Endothelial cell of umbilical vein (primary cell): Measurements from ENCODE around the gene DIP2C. TPM values are rescaled to one million over a fixed set of nuclear protein-coding genes. Genes with fewer than 3 reads are reported as not detected.

ENCODE experiments used
- BruUV-seq: library from RNA; stranded (reverse); fragments of 400-500 nt; replicated peaks from 2 replicates; lab custom pipeline; 2021; lab: Mats Ljungman, UMichigan
- CTCF ChIA-PET: fragments of 300-600, 350-600 bp; sonication (Branson Sonifier 250); formaldehyde crosslinking; loops from one replicate; lab custom pipeline; 2021; ENCODE audit warnings: antibody characterized with exemption, inconsistent platforms; lab: Charles Lee
- POLR2A ChIA-PET: fragments of 300-600, 350-600 bp; sonication (Branson Sonifier 250); formaldehyde crosslinking; loops from one replicate; lab custom pipeline; 2021; ENCODE audit warnings: antibody characterized with exemption, inconsistent platforms; lab: Charles Lee
- DNase-seq: peaks from one replicate; pipeline ENCODE4 v3.0.0-alpha.2; 2011; ENCODE audit warnings: low read depth, low spot score
- FAIRE-seq: peaks from 2 replicates; lab custom pipeline; 2011; peaks lifted over from hg19 to GRCh38; lab: Jason Lieb, UNC
- H2AFZ ChIP-seq: 2 replicates; pipeline ENCODE4 v1.6.0; 2012; ENCODE audit warnings: low read depth, low read length, control low read depth, inconsistent platforms
- H3K27ac ChIP-seq: 2 replicates; pipeline ENCODE4 v1.5.1; 2011; ENCODE audit warnings: low read depth, mild to moderate bottlenecking, control low read depth, low read length, moderate library complexity; ENCODE audit not compliant: insufficient read depth
- H3K27me3 ChIP-seq, 2 experiments: 2 replicates each; pipeline versions ENCODE4 v1.6.0 to v1.6.1; 2011; ENCODE audit warnings: low read length in 2 of 2, mixed read lengths in 1 of 2; ENCODE audit not compliant: control insufficient read depth in 2 of 2, insufficient read depth in 2 of 2
- H3K36me3 ChIP-seq, 2 experiments: 2 replicates in 1 of 2; 3 replicates in 1 of 2; pipeline ENCODE4 v1.5.1; 2011; ENCODE audit warnings: low read length in 2 of 2, mild to moderate bottlenecking in 1 of 2, moderate library complexity in 1 of 2; ENCODE audit not compliant: control insufficient read depth in 2 of 2, insufficient read depth in 2 of 2; ENCODE audit errors: extremely low read depth in 1 of 2
- H3K4me1 ChIP-seq: 3 replicates; pipeline ENCODE4 v1.5.1; 2011; ENCODE audit warnings: mild to moderate bottlenecking, low read length; ENCODE audit not compliant: control insufficient read depth, insufficient read depth; ENCODE audit errors: extremely low read depth
- H3K4me2 ChIP-seq: 2 replicates; pipeline ENCODE4 v1.6.1; 2011; ENCODE audit warnings: low read length, control low read depth, mixed read lengths; ENCODE audit not compliant: insufficient read depth
- H3K4me3 ChIP-seq, 3 experiments: fragments of 200-600 bp in 1 of 3; sonication (generic), shearing (Covaris generic) in 1 of 3; replicated peaks in 1 of 3; 2 replicates each; pipeline ENCODE4 v1.5.1; 2011 to 2016; ENCODE audit warnings: control low read depth in 3 of 3, low read length in 3 of 3, mild to moderate bottlenecking in 2 of 3, inconsistent platforms in 1 of 3, low read depth in 1 of 3, moderate library complexity in 1 of 3; ENCODE audit not compliant: insufficient read depth in 1 of 3
- H3K79me2 ChIP-seq: 2 replicates; pipeline ENCODE4 v1.6.0; 2012; ENCODE audit warnings: low read length, inconsistent platforms; ENCODE audit not compliant: control insufficient read depth, insufficient read depth
- H3K9ac ChIP-seq: replicated peaks from 2 replicates; pipeline ENCODE3; 2011; ENCODE audit warnings: low read length, control low read depth; ENCODE audit not compliant: insufficient read depth; ENCODE audit errors: extremely low read depth
- H3K9me1 ChIP-seq: replicated peaks from 3 replicates; pipeline ENCODE4 v1.6.0; 2011; ENCODE audit warnings: mild to moderate bottlenecking, low read length; ENCODE audit not compliant: control insufficient read depth, insufficient read depth; ENCODE audit errors: extremely low read depth
- H3K9me3 ChIP-seq: replicated peaks from 2 replicates; pipeline ENCODE4 v1.5.1; 2012; ENCODE audit warnings: low read length, inconsistent platforms; ENCODE audit not compliant: control insufficient read depth, insufficient read depth
- H4K20me1 ChIP-seq: replicated peaks from 2 replicates; pipeline ENCODE3; 2011; ENCODE audit warnings: mild to moderate bottlenecking, low read length; ENCODE audit not compliant: control insufficient read depth, insufficient read depth; ENCODE audit errors: extremely low read depth
- CTCF ChIP-seq, 2 donors: IDR thresholded peaks; 1 replicate in 1 of 2; 2 replicates in 1 of 2; pipeline ENCODE4 v1.5.1; 2011; ENCODE audit warnings: low read length in 2 of 2, mild to moderate bottlenecking in 2 of 2, moderate library complexity in 2 of 2, control low read depth in 1 of 2, inconsistent platforms in 1 of 2, low read depth in 1 of 2; ENCODE audit not compliant: insufficient read depth in 1 of 2; ENCODE audit errors: extremely low read depth in 1 of 2
- EZH2 ChIP-seq: IDR thresholded peaks from 2 replicates; pipeline ENCODE4 v1.6.1; 2012; ENCODE audit warnings: borderline replicate concordance, low read depth, mild to moderate bottlenecking, moderate library complexity, low read length, inconsistent platforms; ENCODE audit not compliant: severe bottlenecking
- FOS ChIP-seq: IDR thresholded peaks from 2 replicates; pipeline ENCODE4 v1.6.1; 2011; ENCODE audit warnings: mild to moderate bottlenecking, low read length, moderate library complexity, borderline replicate concordance; ENCODE audit not compliant: insufficient read depth
- GATA2 ChIP-seq: IDR thresholded peaks from 2 replicates; pipeline ENCODE4 v1.7.0; 2011; ENCODE audit warnings: low read depth, mild to moderate bottlenecking, moderate library complexity, mixed read lengths, low read length; ENCODE audit not compliant: insufficient read length, insufficient read depth
- JUN ChIP-seq: IDR thresholded peaks from 2 replicates; pipeline ENCODE4 v1.6.1; 2011; ENCODE audit warnings: borderline replicate concordance, low read depth; ENCODE audit not compliant: insufficient read length, insufficient read depth
- MAX ChIP-seq: IDR thresholded peaks from 2 replicates; pipeline ENCODE4 v1.6.1; 2011; ENCODE audit not compliant: insufficient read depth, insufficient read length
- MYC ChIP-seq: IDR thresholded peaks from one replicate; pipeline ENCODE4 v1.6.1; 2011; ENCODE audit warnings: mild to moderate bottlenecking, low read depth, low read length
- POLR2A ChIP-seq: IDR thresholded peaks from 2 replicates; pipeline ENCODE4 v1.6.1; 2012; ENCODE audit warnings: low read depth, mild to moderate bottlenecking, control low read depth, low read length
- POLR2AphosphoS5 ChIP-seq: IDR thresholded peaks from 2 replicates; pipeline ENCODE4 v1.6.1; 2012; ENCODE audit warnings: low read depth, mild to moderate bottlenecking, control low read depth, low read length, moderate library complexity; ENCODE audit not compliant: insufficient read depth
- dilution Hi-C: fragments of 300-500 bp; cut with MboI; formaldehyde crosslinking; loops from one replicate; pipeline ENCODE4 v1.15.0; 2019; ENCODE audit warnings: low sequenced_read_pairs; ENCODE audit not compliant: extremely low pct_ligation_motif_present
- intact Hi-C: fragments of 100-400 bp; cut with micrococcal nuclease; formaldehyde crosslinking; loops from one replicate; pipeline ENCODE4 v1.10.0; 2022
- polyA plus RNA-seq, 4 experiments: library from polyadenylated mRNA; depleted of rRNA in 3 of 4; stranded (reverse) in 3 of 4; unstranded in 1 of 4; fragments of >200 nt; gene quantifications; 2 replicates each; pipeline versions ENCODE4 v1.2.1 to v1.2.3, GENCODE V29; 2011 to 2012; ENCODE audit warnings: missing spikeins in 1 of 4
- total RNA-seq: library from RNA; stranded (reverse); gene quantifications from 2 replicates; pipeline ENCODE4 v1.2.3, GENCODE V29; 2021

The DIP2C gene
- total and polyA plus RNA-seq, 2 donors (not counting 3 experiments of a cell fraction or from before 2014, with no cell fraction given): 3.6 to 10.7 TPM

- H3K36me3 ChIP-seq: no peaks in the 10 kb centered on the region
- TF ChIP-seq POLR2AphosphoS5 (no peak), FOS (no peak), CTCF (IDR thresholded peaks at IDR 0.05; ENCODE audit: extremely low read depth in 1 of 2, insufficient read depth in 1 of 2, low read depth in 1 of 2, low read length in 2 of 2) (no peak), GATA2 (no peak), EZH2 (no peak), POLR2A (no peak), JUN (no peak), MYC (no peak), MAX (no peak)
These were observed 410.2 kb downstream of the DIP2C start for GRCh38 chr10:279232-279631.

More at GRCh38 chr10:279232-279631, 410.2 kb downstream of the DIP2C start:
- Histone ChIP-seq H3K27me3 (no peaks in the 10 kb centered on the region), H3K79me2 (no peaks in the 10 kb centered on the region), H3K9me3 (no peaks in the 10 kb centered on the region), H4K20me1 (no peaks in the 10 kb centered on the region), H3K4me3 (no peak overlapping the region), H3K9me1 (no peaks in the 10 kb centered on the region), H2AFZ (no peak overlapping the region), H3K4me1 (no peaks in the 10 kb centered on the region), H3K27ac (no peak overlapping the region), H3K4me2 (no peak overlapping the region), H3K9ac (no peak overlapping the region)
- no peak for DNase-seq
- dilution Hi-C loops (no loop called here), intact Hi-C loops (no loop called here)
- no peak for FAIRE-seq
- ChIA-PET CTCF (no interaction called here), POLR2A (no interaction called here)
- no TSS peak for BruUV-seq
